GOT3 (cell line): Measurements from ENCODE around the gene ZBTB7C.

Experiments used
- DNase-seq: peaks from one replicate; lab custom pipeline; 2025; ENCODE audit warnings: mixed read lengths; lab: John Stamatoyannopoulos, UW

The ZBTB7C gene

DNA sequence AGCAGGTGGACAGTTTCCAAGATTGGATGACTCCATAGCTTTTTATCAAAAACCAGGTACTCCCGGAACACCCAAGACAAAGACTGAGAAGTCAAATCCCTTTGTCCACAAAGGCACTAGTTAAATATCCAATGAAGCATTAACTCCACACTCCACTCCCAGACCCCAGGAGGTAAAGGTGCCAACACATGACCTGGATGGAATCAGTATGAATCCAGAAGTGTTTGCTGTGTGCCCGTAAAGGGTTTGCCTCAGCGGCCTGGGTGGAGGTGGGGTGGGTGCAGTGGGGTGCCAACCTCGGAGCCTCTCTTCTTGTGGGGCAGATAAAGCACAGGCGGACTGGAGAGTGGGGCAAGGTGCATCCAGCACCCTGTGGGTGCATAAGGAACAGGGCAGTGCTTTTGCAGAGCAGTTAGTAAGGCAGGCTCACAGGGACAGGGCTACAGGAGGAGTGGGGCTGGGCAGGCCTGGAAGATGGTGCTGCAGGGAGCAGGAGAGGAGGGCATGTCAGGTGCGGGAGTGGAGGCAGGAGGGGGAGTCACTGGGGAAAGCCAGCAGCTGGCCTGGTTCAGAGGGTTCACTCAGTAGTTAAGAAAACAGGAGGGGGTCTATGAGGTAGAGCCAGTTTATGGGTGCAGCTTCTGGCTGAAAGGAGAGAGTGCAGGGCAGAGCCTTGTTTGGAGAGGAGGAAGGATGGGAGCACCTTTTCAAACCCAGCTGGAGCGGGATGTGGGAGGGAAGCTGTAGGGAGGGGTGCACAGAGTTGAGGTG is 270.3 kb downstream of the ZBTB7C start:
- DNase-seq: no peak

DNA sequence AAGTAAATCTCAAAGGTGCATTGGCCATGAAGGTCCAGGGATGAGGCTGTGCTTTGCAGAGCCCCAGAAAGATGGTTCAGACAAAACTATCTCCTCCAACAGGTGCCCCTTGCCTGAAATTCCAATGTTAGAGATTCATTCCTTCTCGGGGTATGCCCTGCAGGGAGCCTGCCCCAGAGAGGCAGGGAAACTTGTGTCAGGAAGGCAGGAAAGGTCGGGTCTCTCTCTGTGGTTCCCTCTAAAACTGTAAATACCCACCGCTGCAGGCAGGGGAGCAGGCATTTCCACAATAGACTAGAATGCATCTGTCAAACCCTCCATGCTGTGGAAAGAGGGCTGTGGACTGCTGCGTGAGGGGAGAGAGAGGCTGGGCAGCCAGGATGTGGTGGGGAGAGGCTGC is 271.0 kb downstream of the ZBTB7C start:
- DNase-seq: no peak

DNA sequence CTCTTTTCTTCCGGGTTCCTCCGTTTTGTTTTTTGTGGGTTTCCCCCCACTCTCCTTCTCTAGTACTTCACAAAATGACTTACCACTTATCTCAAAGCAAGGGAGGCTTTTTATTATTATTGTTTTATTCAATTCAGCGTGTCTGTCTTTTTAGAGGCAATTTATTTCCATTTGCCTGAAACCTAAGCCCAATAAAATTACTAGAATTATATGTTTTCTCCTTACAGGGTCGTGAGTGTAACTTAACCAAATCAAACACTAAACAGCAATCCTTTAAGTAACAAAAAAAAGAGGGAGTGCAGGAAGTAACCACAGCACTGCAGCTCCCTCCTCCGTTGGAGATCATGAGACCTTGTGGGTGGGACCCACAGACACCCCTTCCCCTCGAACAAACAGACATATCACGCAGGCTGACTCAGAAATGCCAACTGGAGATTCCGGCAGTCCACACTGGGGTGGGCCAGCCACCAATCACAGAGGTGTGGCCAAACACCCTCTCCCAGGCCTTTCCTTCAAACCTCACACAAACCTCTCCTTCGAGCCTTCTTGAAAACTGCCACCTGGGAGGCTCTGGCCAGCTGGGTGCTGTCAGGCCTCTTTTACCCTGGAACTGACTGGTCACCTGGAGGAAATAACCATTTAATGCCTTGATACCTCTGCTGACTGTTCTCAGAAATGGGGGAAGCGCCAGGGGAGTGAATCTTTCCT is 271.7 kb downstream of the ZBTB7C start:
- DNase-seq: no peak

DNA sequence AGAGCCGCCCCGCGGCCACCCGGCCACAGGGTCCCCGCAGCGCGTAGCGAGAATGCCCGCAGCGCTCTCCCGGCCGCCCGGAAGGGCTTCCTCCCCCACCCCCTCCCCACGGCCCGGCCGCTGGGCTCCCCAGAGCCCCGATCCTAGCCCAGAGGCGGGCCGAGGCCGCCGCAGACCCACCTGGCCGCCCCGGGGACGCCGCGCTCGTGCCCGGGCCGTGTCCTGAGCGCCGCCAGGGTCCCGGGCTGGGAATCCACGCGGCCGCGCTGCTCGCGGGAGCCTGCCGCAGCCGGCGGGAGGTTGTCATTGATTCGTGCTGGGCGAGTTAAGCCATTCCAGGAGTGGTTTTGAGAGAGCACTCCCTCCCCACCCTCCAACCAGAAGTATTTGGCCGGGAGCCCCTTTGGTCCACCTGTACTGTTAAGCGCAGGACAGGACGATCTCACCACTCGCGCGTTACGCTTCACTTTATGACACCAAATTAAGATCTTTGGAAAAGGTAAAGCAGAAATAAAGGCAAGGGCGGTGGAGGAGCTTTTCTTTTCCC is 272.3 kb downstream of the ZBTB7C start:
- no peak for DNase-seq

DNA sequence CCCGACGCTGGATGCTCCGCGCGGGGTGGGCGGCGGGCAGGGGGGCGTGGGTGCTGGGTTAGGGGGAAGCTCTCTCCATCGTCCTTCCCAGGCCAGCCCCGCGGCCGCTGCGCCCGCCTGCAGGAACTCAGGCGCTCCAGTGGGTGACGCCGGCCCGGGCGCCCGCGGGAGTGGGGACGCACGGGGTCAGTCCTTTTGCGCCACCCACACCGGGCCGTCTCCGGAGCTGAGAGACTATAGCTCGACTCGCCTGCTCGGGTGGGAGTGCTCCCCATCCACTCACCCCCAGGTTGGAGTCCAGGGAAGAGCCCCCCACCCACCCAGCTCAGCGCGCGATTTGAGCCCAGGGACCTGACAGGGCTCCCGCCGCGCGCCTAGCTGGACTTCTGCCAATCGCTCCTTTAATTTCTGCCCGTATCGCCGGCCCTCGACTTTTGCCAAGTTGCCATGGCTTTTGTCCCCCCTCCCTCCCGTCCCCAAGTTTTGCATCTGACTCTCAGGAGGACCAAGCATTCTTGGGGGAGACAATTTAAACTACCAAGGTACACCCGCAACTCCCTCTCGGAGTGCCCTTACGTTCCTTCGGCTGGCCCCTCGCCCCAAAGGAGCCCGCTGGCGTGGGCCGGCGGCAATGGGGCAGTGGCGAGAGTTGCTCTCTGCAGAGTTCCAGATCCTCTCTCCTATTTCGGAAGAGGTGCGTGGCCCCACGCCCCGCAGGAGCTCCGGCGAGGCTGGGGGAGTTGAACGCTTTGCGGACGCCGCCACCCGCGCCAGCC is 272.9 kb downstream of the ZBTB7C start:
- no peak for DNase-seq

DNA sequence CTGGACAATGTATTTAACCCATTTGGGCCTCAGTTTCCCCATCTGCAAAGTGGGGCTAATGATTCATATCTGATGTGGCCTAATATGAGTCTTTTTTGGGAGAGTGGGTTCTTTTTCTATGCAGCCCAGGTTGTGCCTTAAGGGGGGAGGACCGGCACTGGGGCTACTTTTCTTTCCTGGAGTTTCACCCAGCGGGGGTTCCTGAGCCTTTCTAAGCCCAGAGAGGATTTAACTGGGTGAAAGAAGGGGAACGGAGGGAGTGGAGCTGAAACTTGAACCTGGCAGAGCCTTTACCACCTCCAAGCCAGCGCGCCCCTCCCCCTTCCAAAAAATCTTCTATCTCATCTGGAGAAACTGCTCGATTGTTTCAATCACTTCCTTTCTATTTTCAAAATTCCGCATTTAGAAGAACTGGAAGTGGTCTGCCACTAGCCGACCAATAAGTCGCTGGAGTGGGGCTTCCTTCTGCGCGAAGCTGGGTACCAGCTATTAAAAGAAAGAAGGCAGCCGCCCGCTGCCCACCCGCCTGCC is 273.7 kb downstream of the ZBTB7C start:
- no peak for DNase-seq

DNA sequence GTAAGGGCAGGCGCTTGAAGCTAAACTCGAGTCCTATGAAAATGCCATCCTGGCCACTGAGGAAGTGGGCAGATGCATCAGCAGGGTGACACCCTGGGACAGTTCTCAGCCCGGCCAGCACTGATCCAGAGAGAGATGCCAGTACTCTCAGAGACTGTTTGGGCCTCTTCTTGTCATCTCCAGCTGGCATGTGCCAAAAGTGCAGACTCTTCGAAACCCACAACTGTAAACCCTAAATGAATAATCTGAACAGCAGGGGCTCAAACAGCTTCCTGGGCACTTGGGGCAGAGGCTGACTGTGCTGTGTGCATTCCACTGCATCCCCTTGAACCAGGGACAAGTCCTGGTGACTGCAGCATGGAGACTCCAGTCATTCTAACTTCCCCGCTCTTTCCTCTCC is 274.6 kb downstream of the ZBTB7C start:
- no peak for DNase-seq

DNA sequence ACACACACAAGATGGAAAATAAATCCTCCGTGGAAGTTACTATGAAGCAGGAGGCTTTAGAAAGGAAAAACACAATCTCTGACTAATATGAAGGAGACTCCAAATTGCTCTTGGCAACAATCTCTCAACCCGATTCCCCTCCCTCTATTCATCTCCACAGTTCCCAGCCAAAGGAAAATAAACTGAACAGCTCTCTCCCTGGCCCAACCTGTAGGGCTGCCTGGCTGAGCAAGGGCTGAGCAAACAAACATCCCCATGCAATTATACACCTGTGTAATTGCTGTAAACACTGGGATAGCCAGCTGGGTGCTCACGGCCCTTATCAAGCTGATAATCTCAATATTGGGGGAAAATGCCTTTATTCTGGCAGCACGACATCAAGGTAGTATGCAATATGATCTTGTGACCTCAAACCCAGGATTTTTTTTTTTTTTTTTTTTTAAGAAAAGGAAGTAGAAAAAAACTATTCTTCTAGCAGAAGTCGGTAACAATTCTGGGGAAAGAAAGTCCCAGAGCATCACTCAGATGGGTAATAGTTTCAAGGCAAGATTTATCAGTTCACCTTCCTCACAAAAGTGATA is 275.4 kb downstream of the ZBTB7C start:
- DNase-seq: no peak

DNA sequence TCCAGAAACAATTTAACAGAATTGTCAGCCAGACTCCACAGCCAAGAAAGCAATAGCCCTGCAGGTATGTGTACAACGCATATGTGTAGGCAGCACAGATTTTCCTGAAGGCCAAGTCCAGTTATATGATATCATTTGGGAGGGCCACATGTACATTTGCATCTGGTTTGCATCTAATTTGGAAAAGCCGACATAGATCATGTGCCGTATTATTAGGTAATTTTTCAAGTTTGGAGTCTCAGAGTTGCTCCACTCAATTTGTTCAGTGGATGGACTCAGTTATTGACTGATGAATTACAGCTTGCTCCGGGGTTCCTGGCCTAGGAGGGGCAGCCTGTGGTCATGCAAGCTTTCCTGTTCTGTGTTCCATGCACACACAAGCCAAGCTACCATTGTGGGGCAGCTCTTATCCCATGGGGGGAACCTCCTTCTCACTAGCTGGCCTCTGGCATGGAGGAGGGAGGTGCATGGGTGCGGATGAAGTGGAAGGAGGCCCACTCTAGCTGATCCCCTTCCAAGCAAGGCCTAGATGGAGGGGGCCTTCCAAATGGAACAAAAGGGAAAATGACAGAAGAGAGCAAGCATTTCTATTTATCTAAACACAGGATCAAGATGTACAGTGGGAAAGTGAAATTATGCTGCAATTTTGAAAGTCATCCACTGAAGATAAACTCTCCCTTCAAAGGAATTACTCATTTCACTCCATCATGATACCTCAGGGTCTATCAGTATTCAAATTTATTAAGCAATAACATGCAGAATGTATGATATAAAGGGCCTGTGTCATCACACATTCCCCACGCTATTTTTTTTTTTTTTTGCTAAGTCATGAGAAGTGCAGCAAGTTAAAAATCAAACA is 276.2 kb downstream of the ZBTB7C start:
- no peak for DNase-seq

DNA sequence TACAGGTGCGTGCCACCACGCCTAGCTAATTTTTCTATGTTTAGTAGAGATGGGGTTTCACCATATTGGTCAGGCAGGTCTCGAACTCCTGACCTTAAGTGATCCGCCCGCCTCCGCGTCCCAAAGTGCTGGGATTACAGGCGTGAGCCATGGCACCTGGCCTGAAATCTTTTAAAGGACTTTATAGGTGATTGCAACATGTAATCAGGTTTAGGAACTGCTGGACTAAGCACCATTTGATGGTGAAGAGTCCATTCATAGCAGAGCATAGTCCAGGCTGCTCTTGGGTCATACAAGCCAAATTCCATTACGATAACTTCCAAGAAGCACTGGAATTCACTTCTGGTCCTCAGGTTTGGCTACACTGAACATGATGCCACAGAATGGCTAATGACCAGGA is 278.1 kb downstream of the ZBTB7C start:
- no peak for DNase-seq

DNA sequence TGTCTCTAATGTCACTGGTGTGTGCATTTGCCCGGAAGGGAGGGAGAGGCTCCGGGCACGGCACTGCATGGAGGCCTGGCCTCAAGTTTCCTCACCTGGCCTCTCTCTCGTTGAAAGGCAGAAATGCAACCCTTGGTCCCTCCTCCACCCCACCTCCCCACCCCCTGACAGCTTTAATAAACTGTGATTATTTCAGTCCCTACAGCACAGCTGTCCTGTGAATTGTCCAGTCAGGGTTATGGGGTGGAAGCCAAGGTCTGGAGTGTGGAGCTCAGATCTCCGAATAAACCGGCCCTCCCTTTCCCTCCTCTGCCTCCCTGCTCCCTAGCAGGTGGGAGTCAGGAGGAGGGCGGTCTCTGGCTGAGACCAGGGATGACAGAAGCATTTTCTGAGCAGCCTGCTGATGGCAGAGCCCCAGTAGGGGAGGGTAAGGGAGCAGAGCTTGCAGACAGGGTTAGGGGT is 279.5 kb downstream of the ZBTB7C start:
- DNase-seq: no peak

DNA sequence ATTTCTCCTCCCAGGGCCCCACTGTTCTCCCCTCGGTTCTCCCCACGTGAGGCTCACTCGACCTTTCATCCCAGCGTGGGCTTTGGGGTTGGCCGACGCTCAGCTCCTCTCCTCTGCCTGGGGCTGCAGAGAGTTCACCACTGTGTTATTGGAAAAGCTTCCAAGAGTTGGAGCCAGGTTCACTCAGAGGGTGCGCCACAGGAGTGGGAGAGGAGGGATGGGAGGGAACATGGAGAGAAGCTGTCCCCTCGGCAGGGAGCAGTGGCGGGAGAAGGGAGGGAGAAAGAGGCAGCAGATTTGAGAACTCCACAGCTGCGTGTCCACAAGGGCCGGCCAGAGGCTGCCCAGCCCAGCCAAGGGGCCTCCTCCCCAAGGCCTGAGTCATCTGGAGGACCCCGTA is 281.6 kb downstream of the ZBTB7C start:
- DNase-seq: no peak

DNA sequence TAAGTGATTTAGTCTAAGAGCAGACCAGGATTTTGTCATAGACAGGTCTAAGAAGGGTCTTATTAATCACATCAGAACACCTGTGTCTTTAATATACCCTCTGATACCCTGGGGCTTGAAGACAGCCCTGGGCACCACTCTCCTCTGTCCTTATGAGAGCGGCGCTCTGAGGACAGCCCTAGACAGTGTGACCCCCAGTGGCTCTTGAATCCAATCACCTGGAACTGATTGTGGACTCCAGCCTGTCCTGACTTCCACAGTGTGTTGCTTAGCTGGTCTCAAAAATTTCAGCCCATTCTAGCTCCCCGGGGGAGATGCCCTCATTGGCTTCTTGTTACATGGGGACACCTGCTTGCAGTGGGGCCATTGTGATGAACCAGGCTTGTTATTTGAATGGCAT is 282.9 kb downstream of the ZBTB7C start:
- no peak for DNase-seq

DNA sequence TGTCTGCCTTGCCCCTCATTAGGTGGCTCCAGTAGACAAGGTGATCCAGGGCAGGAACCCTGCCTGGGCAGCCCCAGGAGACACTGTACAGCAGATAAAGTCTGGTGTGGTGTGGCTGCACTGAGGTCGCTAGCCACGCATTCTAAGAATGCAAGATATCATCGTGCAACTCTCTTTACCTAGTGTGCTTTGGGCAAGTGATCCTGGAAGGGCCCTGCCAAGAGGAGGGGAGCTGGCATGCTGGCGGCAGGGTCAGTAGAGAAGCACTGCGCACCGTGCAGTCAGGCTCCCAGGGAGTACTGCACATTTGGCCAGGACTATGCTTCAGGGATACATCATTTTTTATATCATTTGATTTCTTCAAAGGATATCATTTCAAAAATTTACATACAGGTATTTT is 283.5 kb downstream of the ZBTB7C start:
- no peak for DNase-seq

DNA sequence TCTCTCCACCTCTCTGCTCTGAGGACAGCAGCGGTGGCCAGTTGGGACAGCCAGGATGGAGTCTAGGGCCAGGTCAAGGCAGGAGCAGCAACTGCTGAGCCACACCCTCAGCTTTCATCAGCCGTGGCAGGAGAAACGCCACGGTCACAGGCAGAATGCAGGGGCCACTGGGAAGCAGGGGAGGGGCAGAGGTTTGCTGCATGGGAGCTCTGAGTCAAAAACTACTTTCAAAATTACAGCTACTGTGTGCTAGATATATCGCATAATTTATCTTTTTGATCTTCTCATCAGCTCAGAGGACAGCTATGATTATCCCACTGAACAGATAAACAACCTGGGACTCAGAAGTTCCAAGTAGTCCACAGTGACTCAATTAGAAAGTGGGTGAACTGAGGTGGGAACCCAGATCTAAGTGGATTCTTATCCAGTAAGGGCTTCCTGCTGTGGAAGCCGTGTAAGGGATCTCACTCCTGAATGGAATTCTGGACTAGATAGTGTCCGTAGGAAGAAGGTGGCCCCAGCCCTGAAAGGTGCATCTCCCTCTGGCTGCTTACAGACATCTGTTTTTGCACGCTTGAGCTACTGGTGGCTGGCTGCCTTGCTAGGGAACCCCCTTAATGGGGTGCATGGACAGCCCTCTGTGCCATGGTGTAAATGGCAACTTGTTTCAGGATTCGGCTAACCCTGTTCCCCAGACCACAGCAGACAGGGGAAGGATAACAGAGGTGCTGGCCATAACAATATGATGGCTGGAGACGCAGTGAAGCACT is 284.1 kb downstream of the ZBTB7C start:
- DNase-seq: no peak

DNA sequence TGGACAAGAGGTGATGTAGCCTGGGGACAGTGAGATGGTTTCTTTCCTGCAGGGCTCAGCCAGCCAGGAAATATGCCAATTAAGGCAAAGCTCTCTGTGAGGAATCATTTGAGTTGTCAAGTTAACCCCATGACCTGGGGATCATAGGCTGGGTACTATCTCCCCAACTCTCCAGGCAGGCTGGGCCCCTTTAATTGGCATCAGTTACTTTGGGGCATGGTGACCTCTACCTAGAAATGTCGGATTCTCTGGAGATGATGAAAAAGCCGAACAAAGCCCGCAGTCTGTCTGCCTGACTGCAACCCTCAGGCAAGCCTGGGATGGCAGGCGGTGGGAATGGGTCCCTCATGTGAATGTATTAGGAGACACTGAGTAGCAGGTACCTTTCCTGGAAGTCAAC is 285.2 kb downstream of the ZBTB7C start:
- DNase-seq: no peak

DNA sequence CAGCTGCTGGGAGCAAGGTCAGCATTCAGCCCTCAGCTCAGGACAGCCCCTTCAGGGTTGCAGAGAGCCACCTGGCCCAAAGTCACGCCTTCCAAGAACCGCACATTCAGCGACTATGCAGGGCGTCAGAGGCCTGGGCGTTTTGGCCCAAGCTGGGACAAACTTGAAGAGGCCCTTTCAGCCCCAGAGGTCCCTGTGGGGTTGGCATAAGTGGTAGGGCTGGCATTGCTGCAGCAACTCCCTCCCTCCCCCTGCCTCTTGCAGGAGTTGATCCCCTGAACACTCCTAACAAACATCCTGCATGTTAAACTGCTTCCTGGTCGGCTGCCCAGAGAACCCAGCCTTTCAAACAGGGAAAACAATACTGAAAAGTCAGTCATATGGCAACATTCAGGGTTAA is 285.9 kb downstream of the ZBTB7C start:
- no peak for DNase-seq

DNA sequence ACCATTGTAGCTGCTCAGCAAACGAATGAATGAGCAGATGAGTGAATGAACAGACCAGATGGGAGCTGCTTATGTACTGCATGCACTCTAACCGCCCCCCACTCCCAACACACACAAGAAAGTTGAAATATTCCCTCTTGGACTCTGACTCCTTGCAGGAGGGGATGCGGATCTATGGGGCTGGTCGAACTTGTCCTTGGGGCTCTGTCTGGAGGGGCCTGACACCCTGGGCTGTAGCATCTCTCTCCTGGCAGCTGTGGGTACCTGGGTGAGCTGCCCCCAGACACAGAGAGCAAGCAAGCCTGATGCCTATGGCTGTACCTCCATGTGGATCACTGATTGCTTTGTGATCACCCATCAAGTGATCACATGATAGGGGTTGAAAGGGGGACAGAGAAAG is 286.4 kb downstream of the ZBTB7C start:
- no peak for DNase-seq

DNA sequence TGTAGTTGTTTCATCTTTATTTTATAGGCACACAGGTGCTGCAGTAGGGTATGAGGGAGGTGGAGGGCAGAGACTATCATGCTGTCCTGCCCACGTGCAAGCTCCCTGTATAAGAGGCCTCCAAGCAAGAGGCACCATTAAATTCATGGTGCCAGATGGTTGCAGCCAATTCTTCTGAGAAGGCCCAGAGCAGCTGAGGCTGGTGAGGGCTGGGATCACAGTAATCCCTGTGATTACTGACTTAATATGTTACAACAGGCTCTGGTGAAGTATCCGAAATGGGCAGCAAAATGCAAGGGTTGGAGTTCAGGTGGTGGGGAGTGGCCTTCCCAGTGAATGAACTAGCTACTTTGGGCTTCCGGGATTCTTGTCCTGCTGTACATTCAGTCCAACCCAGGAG is 286.8 kb downstream of the ZBTB7C start:
- no peak for DNase-seq

DNA sequence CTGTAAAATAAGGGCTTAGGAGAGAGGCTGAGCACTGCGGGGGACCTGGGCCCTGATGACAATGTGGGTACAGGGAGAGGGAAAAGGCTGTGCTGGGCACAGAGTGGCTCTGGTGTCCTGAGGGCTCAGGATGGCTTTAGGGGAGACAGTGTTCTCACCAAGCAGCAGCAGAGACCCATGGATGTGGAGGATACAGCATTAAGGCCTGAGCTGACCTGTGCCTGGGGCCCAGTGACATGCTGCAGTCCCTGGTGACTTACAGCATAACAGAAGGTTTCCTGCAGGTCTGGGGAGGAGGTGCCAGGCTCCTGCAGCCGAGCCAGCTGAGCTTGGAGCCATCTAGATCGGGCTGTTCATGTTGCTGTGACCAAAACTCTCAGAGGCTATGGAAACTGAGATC is 287.4 kb downstream of the ZBTB7C start:
- no peak for DNase-seq
